Measurements from ENCODE around the gene PRMT3.

The PRMT3 gene

GRCh38 chr11:20558741-20559140 is 171.2 kb downstream of the PRMT3 start:
- DNase-seq (ENCODE audit: low read depth), result no peak
- H3K4me3 ChIP-seq (ENCODE audit: low read depth, low read length), result no peak overlapping the region
